Measurements from ENCODE around the gene ROBO4.

- TF ChIP-seq MXI1 (IDR thresholded peaks at IDR 0.05; ENCODE audit: borderline replicate concordance, low read depth, low read length) (no peak), ZSCAN21 (CRISPR knock-in tag; IDR thresholded peaks at IDR 0.05; ENCODE audit: borderline replicate concordance) (no peak), ZNF577 (CRISPR knock-in tag; IDR thresholded peaks at IDR 0.05; ENCODE audit: borderline replicate concordance, low read depth) (no peak), POLR2A (IDR thresholded peaks at IDR 0.05; ENCODE audit: insufficient read depth in 1 of 2, low read depth in 2 of 2, low read length in 2 of 2) (no peak), EHMT2 (IDR thresholded peaks at IDR 0.05; ENCODE audit: borderline replicate concordance, low read depth, low read length) (no peak), CTCF (CRISPR knock-in tag; IDR thresholded peaks at IDR 0.05) (no peak), NR2F6 (IDR thresholded peaks at IDR 0.05) (no peak), NR2F6 (CRISPR knock-in tag; IDR thresholded peaks at IDR 0.05) (no peak), SMC3 (IDR thresholded peaks at IDR 0.05; ENCODE audit: low read length) (no peak), CREM (IDR thresholded peaks at IDR 0.05) (no peak), CREM (CRISPR knock-in tag; IDR thresholded peaks at IDR 0.05) (no peak), LRRFIP1 (CRISPR knock-in tag; conservative IDR thresholded peaks at IDR 0.05) (no peak), TCF7L2 (IDR thresholded peaks at IDR 0.05; ENCODE audit: low read depth, low read length) (no peak), SMARCE1 (IDR thresholded peaks at IDR 0.05; ENCODE audit: borderline replicate concordance) (no peak), HCFC1 (IDR thresholded peaks at IDR 0.05; ENCODE audit: low read depth, low read length) (no peak), ZNF788 (CRISPR knock-in tag; IDR thresholded peaks at IDR 0.05; ENCODE audit: borderline replicate concordance) (no peak)
Measured at GRCh38 chr11:124865181-124865901, 32.3 kb downstream of the ROBO4 start, which contains the start of gene ROBO3.

All from HepG2 (cell line).